ENCODE results near the gene CCDC146. TPM values are rescaled to one million over a fixed set of nuclear protein-coding genes. Genes with fewer than 3 reads are reported as not detected.
"Not testable (repeated sequence)": the region's sequence is repeated elsewhere in the genome, so short reads cannot be mapped to it uniquely, and the experiment has no call there.

CCDC146 gene
- total RNA-seq, 1 experiment from 2014 or later, result 4.7 TPM

DNA sequence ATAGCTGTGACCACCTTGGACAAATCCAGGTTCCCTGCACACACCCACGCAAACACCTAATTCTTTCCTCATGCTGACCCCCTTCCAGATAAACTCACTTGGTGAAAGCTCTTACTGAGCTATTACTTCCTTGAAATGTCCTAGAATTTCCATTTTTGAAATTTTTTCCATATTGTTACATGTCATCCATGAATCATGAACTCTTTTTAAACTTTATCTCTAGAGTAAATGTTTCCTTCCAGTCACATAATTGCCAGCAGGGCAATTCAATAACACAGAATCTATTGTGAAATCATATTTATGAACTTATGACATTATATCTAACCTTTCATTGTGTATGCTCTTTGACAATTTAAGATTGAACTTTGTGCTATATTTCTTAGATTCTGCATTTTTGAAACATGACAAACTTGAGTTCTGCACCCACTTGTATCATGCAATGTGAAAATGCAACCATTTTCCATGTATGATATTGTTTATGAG lies 104.0 kb downstream of the CCDC146 start:
- H3K9me3 ChIP-seq (ENCODE audit: low read length), result no peaks in the 10 kb centered on the region
- no peaks in the 10 kb centered on the region for H3F3A ChIP-seq (ENCODE audit: low read length, unreplicated experiment)
- H3K9me2 ChIP-seq (replicated peaks; ENCODE audit: low read length), result no peaks in the 10 kb centered on the region
- DNase-seq (no peak), ATAC-seq (no peak)
- H4K20me1 ChIP-seq (ENCODE audit: low read length), result no peaks in the 10 kb centered on the region
- H3K9ac ChIP-seq (ENCODE audit: low read length), result no peak overlapping the region
- no peak overlapping the region for H2AFZ ChIP-seq (ENCODE audit: low read length)
- H3K79me2 ChIP-seq (ENCODE audit: low read length), result no peaks in the 10 kb centered on the region
- CTCF ChIA-PET, result no interaction called here
- POLR2A ChIA-PET (ENCODE audit: unreplicated experiment), result no interaction called here
- H3K27me3 ChIP-seq (ENCODE audit: low read length), result no peaks in the 10 kb centered on the region
- intact Hi-C loops (cut with micrococcal nuclease), result no loop called here
- no TSS peak for BruUV-seq (replicated peaks)
- no peak overlapping the region for H3K27ac ChIP-seq (ENCODE audit: low read length)
- TF ChIP-seq EZH2phosphoT487 (IDR thresholded peaks at IDR 0.05; ENCODE audit: borderline replicate concordance, low read length) (no peak), EZH2 (IDR thresholded peaks at IDR 0.05; ENCODE audit: low read length, unreplicated experiment) (no peak)
- TF ChIP-seq, protein P1, sequence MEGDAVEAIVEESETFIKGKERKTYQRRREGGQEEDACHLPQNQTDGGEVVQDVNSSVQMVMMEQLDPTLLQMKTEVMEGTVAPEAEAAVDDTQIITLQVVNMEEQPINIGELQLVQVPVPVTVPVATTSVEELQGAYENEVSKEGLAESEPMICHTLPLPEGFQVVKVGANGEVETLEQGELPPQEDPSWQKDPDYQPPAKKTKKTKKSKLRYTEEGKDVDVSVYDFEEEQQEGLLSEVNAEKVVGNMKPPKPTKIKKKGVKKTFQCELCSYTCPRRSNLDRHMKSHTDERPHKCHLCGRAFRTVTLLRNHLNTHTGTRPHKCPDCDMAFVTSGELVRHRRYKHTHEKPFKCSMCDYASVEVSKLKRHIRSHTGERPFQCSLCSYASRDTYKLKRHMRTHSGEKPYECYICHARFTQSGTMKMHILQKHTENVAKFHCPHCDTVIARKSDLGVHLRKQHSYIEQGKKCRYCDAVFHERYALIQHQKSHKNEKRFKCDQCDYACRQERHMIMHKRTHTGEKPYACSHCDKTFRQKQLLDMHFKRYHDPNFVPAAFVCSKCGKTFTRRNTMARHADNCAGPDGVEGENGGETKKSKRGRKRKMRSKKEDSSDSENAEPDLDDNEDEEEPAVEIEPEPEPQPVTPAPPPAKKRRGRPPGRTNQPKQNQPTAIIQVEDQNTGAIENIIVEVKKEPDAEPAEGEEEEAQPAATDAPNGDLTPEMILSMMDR (conservative IDR thresholded peaks at IDR 0.05; ENCODE audit: low read depth, low read length), result no peak
- H3K4me1 ChIP-seq (ENCODE audit: insufficient read depth, low read length), result no peaks in the 10 kb centered on the region
- H3K4me2 ChIP-seq (ENCODE audit: low read length), result no peak overlapping the region
- no peaks in the 10 kb centered on the region for H3K36me3 ChIP-seq (ENCODE audit: low read depth, low read length)
- no peak overlapping the region for H3K4me3 ChIP-seq (ENCODE audit: low read length)

DNA sequence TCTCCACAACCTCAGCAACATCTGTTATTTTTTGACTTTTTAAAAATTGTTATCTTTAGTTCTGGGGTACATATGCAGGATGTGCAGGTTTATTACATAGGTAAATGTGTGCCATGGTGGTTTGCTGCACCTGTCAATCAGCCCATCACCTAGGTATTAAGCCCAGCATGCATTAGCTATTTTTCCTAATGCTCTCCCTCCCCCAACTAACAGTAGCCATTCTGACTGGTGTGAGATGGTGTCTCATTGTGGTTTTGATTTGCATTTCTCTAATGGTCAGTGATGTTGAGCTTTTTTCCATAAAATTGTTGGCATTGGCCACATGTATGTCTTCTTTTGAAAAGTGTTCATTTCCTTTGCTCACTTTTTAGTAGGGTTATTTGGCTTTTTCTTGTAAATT lies 106.4 kb downstream of the CCDC146 start:
- H3K27me3 ChIP-seq (ENCODE audit: low read length); H2AFZ ChIP-seq (ENCODE audit: low read length); intact Hi-C loops (cut with micrococcal nuclease); H3K9me2 ChIP-seq (replicated peaks; ENCODE audit: low read length); POLR2A ChIA-PET (ENCODE audit: unreplicated experiment); H3K27ac ChIP-seq (ENCODE audit: low read length); H4K20me1 ChIP-seq (ENCODE audit: low read length); H3K9me3 ChIP-seq (ENCODE audit: low read length); H3K9ac ChIP-seq (ENCODE audit: low read length); H3K4me3 ChIP-seq (ENCODE audit: low read length); BruUV-seq (replicated peaks); ATAC-seq; H3K36me3 ChIP-seq (ENCODE audit: low read depth, low read length); CTCF ChIA-PET; H3K4me2 ChIP-seq (ENCODE audit: low read length); H3F3A ChIP-seq (ENCODE audit: low read length, unreplicated experiment); H3K79me2 ChIP-seq (ENCODE audit: low read length); DNase-seq; H3K4me1 ChIP-seq (ENCODE audit: insufficient read depth, low read length): not testable (repeated sequence)

DNA sequence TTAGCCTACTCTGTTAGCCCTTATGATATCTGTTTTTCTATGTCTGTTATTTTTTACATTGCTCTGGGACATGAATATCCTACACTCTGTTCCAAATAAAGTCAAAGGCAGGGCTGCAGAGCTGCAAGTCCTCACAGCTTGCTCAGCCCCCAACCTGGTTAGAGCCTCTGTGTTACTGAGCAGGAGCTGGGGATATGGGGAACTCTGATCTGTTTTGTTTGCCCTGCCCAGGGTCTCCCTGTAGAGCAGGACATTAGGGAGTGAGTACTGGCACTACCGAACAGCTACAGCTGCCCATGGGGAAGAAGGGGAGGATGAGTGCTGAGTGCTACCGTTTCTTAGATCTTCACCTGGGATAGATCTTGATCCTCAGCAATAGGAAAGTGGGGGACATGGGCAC lies 110.1 kb downstream of the CCDC146 start:
- H4K20me1 ChIP-seq (ENCODE audit: low read length), result no peaks in the 10 kb centered on the region
- ATAC-seq (no peak), DNase-seq (no peak)
- H3F3A ChIP-seq (ENCODE audit: low read length, unreplicated experiment), result no peaks in the 10 kb centered on the region
- no peaks in the 10 kb centered on the region for H3K79me2 ChIP-seq (ENCODE audit: low read length)
- H3K27ac ChIP-seq (ENCODE audit: low read length), result no peak overlapping the region
- no peaks in the 10 kb centered on the region for H3K9me3 ChIP-seq (ENCODE audit: low read length)
- no peak overlapping the region for H3K9ac ChIP-seq (ENCODE audit: low read length)
- no peaks in the 10 kb centered on the region for H3K27me3 ChIP-seq (ENCODE audit: low read length)
- no peaks in the 10 kb centered on the region for H3K9me2 ChIP-seq (replicated peaks; ENCODE audit: low read length)
- ChIA-PET POLR2A (ENCODE audit: unreplicated experiment) (no interaction called here), CTCF (no interaction called here)
- H3K4me3 ChIP-seq (ENCODE audit: low read length), result no peak overlapping the region
- H3K36me3 ChIP-seq (ENCODE audit: low read depth, low read length), result no peaks in the 10 kb centered on the region
- intact Hi-C loops (cut with micrococcal nuclease), result no loop called here
- no peak overlapping the region for H2AFZ ChIP-seq (ENCODE audit: low read length)
- H3K4me1 ChIP-seq (ENCODE audit: insufficient read depth, low read length), result no peaks in the 10 kb centered on the region
- no TSS peak for BruUV-seq (replicated peaks)
- no peak overlapping the region for H3K4me2 ChIP-seq (ENCODE audit: low read length)
- TF ChIP-seq EZH2 (IDR thresholded peaks at IDR 0.05; ENCODE audit: low read length, unreplicated experiment) (no peak), EZH2phosphoT487 (IDR thresholded peaks at IDR 0.05; ENCODE audit: borderline replicate concordance, low read length) (no peak)
- TF ChIP-seq, protein P1 (conservative IDR thresholded peaks at IDR 0.05; ENCODE audit: low read depth, low read length), result no peak
